Neuronal stem cell (in vitro differentiated cells): ENCODE results near the gene SLC38A7.

Experiments used
- DNase-seq: peaks from one replicate; pipeline ENCODE4 v3.0.0-alpha.2; 2013; ENCODE audit warnings: low spot score
- H2AFZ ChIP-seq: one replicate; pipeline ENCODE4 v1.6.1; 2013; ENCODE audit warnings: mild to moderate bottlenecking, low read length, inconsistent platforms
- H2AK5ac ChIP-seq: 2 replicates; pipeline ENCODE4 v1.6.1; 2013; ENCODE audit warnings: low read depth, mild to moderate bottlenecking, inconsistent platforms, low read length, moderate library complexity, mixed read lengths
- H2BK120ac ChIP-seq: 2 replicates; pipeline ENCODE4 v1.6.1; 2013; ENCODE audit warnings: low read depth, mild to moderate bottlenecking, inconsistent platforms, low read length, moderate library complexity, mixed read lengths
- H2BK12ac ChIP-seq: one replicate; pipeline ENCODE4 v1.6.1; 2013; ENCODE audit warnings: low read length, inconsistent platforms
- H2BK15ac ChIP-seq: 2 replicates; pipeline ENCODE4 v1.6.1; 2013; ENCODE audit warnings: mild to moderate bottlenecking, low read length, inconsistent platforms, mixed read lengths
- H2BK5ac ChIP-seq: one replicate; pipeline ENCODE4 v1.6.1; 2013; ENCODE audit warnings: inconsistent platforms, mild to moderate bottlenecking, low read length, moderate library complexity
- H3K14ac ChIP-seq: one replicate; pipeline ENCODE4 v1.6.1; 2013; ENCODE audit warnings: low read length, inconsistent platforms
- H3K18ac ChIP-seq: 2 replicates; pipeline ENCODE4 v1.6.1; 2013; ENCODE audit warnings: low read length, inconsistent platforms
- H3K23ac ChIP-seq: 2 replicates; pipeline ENCODE4 v1.6.1; 2013; ENCODE audit warnings: low read depth, mild to moderate bottlenecking, mixed read lengths, low read length, inconsistent platforms; ENCODE audit not compliant: poor library complexity
- H3K27ac ChIP-seq: replicated peaks from 3 replicates; pipeline ENCODE4 v1.5.1; 2013; ENCODE audit warnings: low read length, inconsistent platforms
- H3K27me3 ChIP-seq, 3 experiments: 2 replicates each; pipeline ENCODE4 v1.6.1; 2013; ENCODE audit warnings: low read length in 3 of 3, mild to moderate bottlenecking in 2 of 3, inconsistent platforms in 1 of 3, low read depth in 1 of 3, mixed read lengths in 1 of 3, moderate library complexity in 1 of 3; ENCODE audit not compliant: control insufficient read depth in 3 of 3, insufficient read depth in 3 of 3
- H3K36me3 ChIP-seq, 2 donors: replicated peaks in 1 of 2; 2 replicates each; pipeline ENCODE4 v1.6.1; 2013; ENCODE audit warnings: low read length in 2 of 2; ENCODE audit not compliant: control insufficient read depth in 2 of 2, insufficient read depth in 2 of 2
- H3K4ac ChIP-seq: 2 replicates; pipeline ENCODE4 v1.6.1; 2013; ENCODE audit warnings: inconsistent platforms, mild to moderate bottlenecking, low read length, moderate library complexity
- H3K4me1 ChIP-seq, 2 donors: 1 replicate in 1 of 2; 2 replicates in 1 of 2; pipeline ENCODE4 v1.6.1; 2013; ENCODE audit warnings: low read length in 2 of 2, low read depth in 1 of 2; ENCODE audit not compliant: control insufficient read depth in 2 of 2, insufficient read depth in 1 of 2
- H3K4me2 ChIP-seq: one replicate; pipeline ENCODE4 v1.6.1; 2013; ENCODE audit warnings: mild to moderate bottlenecking, low read length, inconsistent platforms; ENCODE audit not compliant: insufficient read depth, poor library complexity, severe bottlenecking
- H3K4me3 ChIP-seq, 2 donors: 2 replicates each; pipeline ENCODE4 v1.5.1; 2013; ENCODE audit warnings: low read length in 2 of 2, mild to moderate bottlenecking in 2 of 2, inconsistent platforms in 1 of 2, moderate library complexity in 1 of 2
- H3K79me1 ChIP-seq: one replicate; pipeline ENCODE4 v1.6.1; 2013; ENCODE audit warnings: low read depth, mild to moderate bottlenecking, inconsistent platforms, low read length, moderate library complexity
- H3K9ac ChIP-seq: one replicate; pipeline ENCODE4 v1.6.1; 2013; ENCODE audit warnings: mild to moderate bottlenecking, low read depth, low read length, inconsistent platforms; ENCODE audit not compliant: poor library complexity
- H3K9me3 ChIP-seq, 2 donors: replicated peaks in 1 of 2; 2 replicates each; pipeline versions ENCODE3 to v1.6.1; 2013; ENCODE audit warnings: low read length in 2 of 2, mild to moderate bottlenecking in 2 of 2, inconsistent platforms in 1 of 2, low read depth in 1 of 2, mixed read lengths in 1 of 2, moderate library complexity in 1 of 2; ENCODE audit not compliant: control insufficient read depth in 2 of 2, insufficient read depth in 1 of 2
- H4K8ac ChIP-seq: one replicate; pipeline ENCODE4 v1.6.1; 2013; ENCODE audit warnings: low read depth, mild to moderate bottlenecking, inconsistent platforms, low read length, moderate library complexity
- H4K91ac ChIP-seq: one replicate; pipeline ENCODE4 v1.6.1; 2013; ENCODE audit warnings: low read length, low read depth, mild to moderate bottlenecking, inconsistent platforms; ENCODE audit not compliant: poor library complexity
- WGBS, 2 donors: extraction: QIAGEN DNeasy Blood & Tissue Kit; methylation state at CpG; one replicate each; pipeline ENCODE4 v1.1.7; 2013; ENCODE audit warnings: missing lambda C conversion rate in 2 of 2, mixed read lengths in 1 of 2; ENCODE audit not compliant: insufficient read length in 2 of 2, insufficient replicate concordance in 1 of 2; ENCODE audit errors: extremely low coverage in 2 of 2; 5-methylcytosine and 5-hydroxymethylcytosine counted together

SLC38A7 gene

GRCh38 chr16:58628845-58629732, 55.5 kb downstream of the SLC38A7 start:
- H2BK5ac ChIP-seq, result peak overlapping the region; percentile 99
- peak overlapping the region; percentile 98 for H3K18ac ChIP-seq
- H3K4ac ChIP-seq, result peak overlapping the region; percentile 100
- H2BK120ac ChIP-seq, result peak overlapping the region; percentile 98
- H2BK12ac ChIP-seq, result no peak overlapping the region
- peak overlapping the region; percentile 63 for H3K4me2 ChIP-seq
- no peaks in the 10 kb centered on the region for H3K9me3 ChIP-seq
- no CpG with 5 or more reads among the region's 53 CpGs for WGBS, 2 donors
- peaks cover 5 to 31% of the 10 kb centered on the region in 2 donors for H3K36me3 ChIP-seq
- peaks cover 0 to 8% of the 10 kb centered on the region in 2 donors for H3K4me1 ChIP-seq
- H2AFZ ChIP-seq, result peak overlapping the region; percentile 80
- H4K91ac ChIP-seq, result no peak overlapping the region
- H3K4me3 ChIP-seq, result peak overlapping the region; percentile 80 to 93
- peak overlapping the region; percentile 99 for H3K23ac ChIP-seq
- peak overlapping the region; percentile 99 for H3K9ac ChIP-seq
- H2AK5ac ChIP-seq, result peak overlapping the region; percentile 99
- peak overlapping the region; percentile 94 for H2BK15ac ChIP-seq
- H3K27me3 ChIP-seq, result no peaks in the 10 kb centered on the region
- peak; percentile 23 for DNase-seq
- H3K79me1 ChIP-seq, result peaks cover 4% of the 10 kb centered on the region
- H3K27ac ChIP-seq, result peak overlapping the region; percentile 81
- H3K14ac ChIP-seq, result peak overlapping the region; percentile 84
- H4K8ac ChIP-seq, result peak overlapping the region; percentile 72

- H3K4me2 ChIP-seq, result no peak overlapping the region
- no peak overlapping the region for H3K9ac ChIP-seq
- H2BK120ac ChIP-seq, result no peak overlapping the region
- no peak overlapping the region for H2AK5ac ChIP-seq
- H3K4me3 ChIP-seq, result no peak overlapping the region
- no peaks in the 10 kb centered on the region for H3K27me3 ChIP-seq
- no CpG with 5 or more reads among the region's 7 CpGs for whole genome bisulfite sequencing, 2 donors
- no peak overlapping the region for H4K8ac ChIP-seq
- H3K9me3 ChIP-seq, result no peaks in the 10 kb centered on the region
- H3K4me1 ChIP-seq, result peaks cover 0 to 7% of the 10 kb centered on the region in 2 donors
- no peak overlapping the region for H3K23ac ChIP-seq
- no peak for DNase-seq
- H2AFZ ChIP-seq, result no peak overlapping the region
- H3K79me1 ChIP-seq, result peaks cover 5% of the 10 kb centered on the region
- no peak overlapping the region for H2BK15ac ChIP-seq
- no peak overlapping the region for H3K27ac ChIP-seq
- no peak overlapping the region for H3K4ac ChIP-seq
- H2BK12ac ChIP-seq, result no peak overlapping the region
- no peak overlapping the region for H3K18ac ChIP-seq
- peaks cover 11 to 77% of the 10 kb centered on the region in 2 donors for H3K36me3 ChIP-seq
- no peak overlapping the region for H3K14ac ChIP-seq
- no peak overlapping the region for H2BK5ac ChIP-seq
- no peak overlapping the region for H4K91ac ChIP-seq
Observed at GRCh38 chr16:58624209-58624608, 60.4 kb downstream of the SLC38A7 start.

GRCh38 chr16:58620396-58620795, 64.2 kb downstream of the SLC38A7 start:
- no peak overlapping the region for H4K91ac ChIP-seq
- H3K36me3 ChIP-seq, result peaks cover 22 to 92% of the 10 kb centered on the region in 2 donors
- no peak overlapping the region for H3K18ac ChIP-seq
- no peak overlapping the region for H3K4me2 ChIP-seq
- no peak overlapping the region for H3K9ac ChIP-seq
- H2AFZ ChIP-seq, result no peak overlapping the region
- H2BK12ac ChIP-seq, result no peak overlapping the region
- no peak overlapping the region for H3K4me3 ChIP-seq
- no peaks in the 10 kb centered on the region for H3K4me1 ChIP-seq
- H4K8ac ChIP-seq, result no peak overlapping the region
- H2AK5ac ChIP-seq, result no peak overlapping the region
- no peak overlapping the region for H3K27ac ChIP-seq
- H3K27me3 ChIP-seq, result no peaks in the 10 kb centered on the region
- no peak overlapping the region for H3K23ac ChIP-seq
- WGBS, 2 donors, result no CpG with 5 or more reads among the region's 10 CpGs
- H2BK5ac ChIP-seq, result no peak overlapping the region
- no peak overlapping the region for H2BK15ac ChIP-seq
- no peaks in the 10 kb centered on the region for H3K9me3 ChIP-seq
- no peak overlapping the region for H2BK120ac ChIP-seq
- H3K4ac ChIP-seq, result no peak overlapping the region
- no peak overlapping the region for H3K14ac ChIP-seq
- peaks cover 3% of the 10 kb centered on the region for H3K79me1 ChIP-seq
- no peak for DNase-seq

DNA sequence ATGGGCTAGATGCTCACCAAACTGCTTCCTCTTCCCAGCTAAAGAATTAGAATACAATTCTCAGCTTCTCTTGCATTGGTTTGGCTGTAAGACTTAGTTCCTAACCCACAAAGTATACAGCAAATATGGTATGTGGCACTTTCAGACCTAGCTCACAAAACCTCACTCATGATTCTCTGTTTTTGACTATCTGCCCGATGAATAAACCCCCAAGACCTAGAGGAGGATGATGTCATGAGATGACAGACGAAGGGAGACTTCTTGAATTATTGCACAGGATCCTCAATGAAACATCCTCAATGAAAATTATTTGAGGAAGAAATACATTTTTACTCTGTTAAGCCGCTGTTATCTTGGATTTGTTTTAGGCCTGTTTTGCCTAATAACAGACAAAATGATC, 69.3 kb downstream of the SLC38A7 start:
- Histone ChIP-seq H4K91ac (no peak overlapping the region), H4K8ac (no peak overlapping the region), H3K9me3 (no peaks in the 10 kb centered on the region), H3K4me2 (no peak overlapping the region), H2BK5ac (no peak overlapping the region), H2BK15ac (no peak overlapping the region), H3K27ac (no peak overlapping the region), H3K27me3 (no peaks in the 10 kb centered on the region), H3K18ac (no peak overlapping the region), H3K4me3 (no peak overlapping the region), H3K14ac (no peak overlapping the region), H3K79me1 (peaks cover 4% of the 10 kb centered on the region), H3K36me3 (peaks cover 14 to 77% of the 10 kb centered on the region in 2 donors), H3K9ac (no peak overlapping the region), H2AK5ac (no peak overlapping the region), H3K23ac (no peak overlapping the region), H2BK120ac (no peak overlapping the region), H2BK12ac (no peak overlapping the region), H2AFZ (no peak overlapping the region), H3K4ac (no peak overlapping the region), H3K4me1 (no peaks in the 10 kb centered on the region)
- DNase-seq, result no peak
- WGBS, 2 donors, result no CpG with 5 or more reads among the region's 3 CpGs
